Measurements from ENCODE around the gene TGDS. TPM values are rescaled to one million over a fixed set of nuclear protein-coding genes. Genes with fewer than 3 reads are reported as not detected.

The TGDS gene
- total RNA-seq, 1 donor from 2014 or later, result 15.5 TPM

DNA sequence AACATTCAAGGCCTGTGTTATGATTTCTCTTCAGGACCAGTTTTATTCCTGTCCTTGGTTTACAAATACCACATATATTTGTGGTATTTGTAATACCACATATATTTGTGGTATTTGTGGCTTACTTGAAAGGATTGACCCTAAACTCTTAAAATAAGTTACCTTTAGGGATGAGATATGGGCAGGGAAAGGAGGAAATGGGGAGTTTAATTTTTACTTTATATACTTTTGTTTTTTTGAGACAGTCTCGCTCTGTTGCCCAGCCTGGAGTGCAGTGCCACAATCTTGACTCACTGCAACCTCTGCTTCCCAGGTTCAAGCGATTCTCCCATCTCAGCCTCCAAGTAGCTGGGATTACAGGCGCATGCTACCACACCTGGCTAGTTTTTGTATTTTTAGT is 2.3 kb upstream of the TGDS start:
- Histone ChIP-seq H3K4me3 (ENCODE audit: low read depth, low read length) (no peak overlapping the region), H3K27me3 (ENCODE audit: control insufficient read depth, insufficient read depth, low read length) (no peaks in the 10 kb centered on the region), H3K36me3 (ENCODE audit: control insufficient read depth, insufficient read depth, low read length) (no peaks in the 10 kb centered on the region)
- no peak for DNase-seq (ENCODE audit: low read depth)
- TF ChIP-seq, protein P1, sequence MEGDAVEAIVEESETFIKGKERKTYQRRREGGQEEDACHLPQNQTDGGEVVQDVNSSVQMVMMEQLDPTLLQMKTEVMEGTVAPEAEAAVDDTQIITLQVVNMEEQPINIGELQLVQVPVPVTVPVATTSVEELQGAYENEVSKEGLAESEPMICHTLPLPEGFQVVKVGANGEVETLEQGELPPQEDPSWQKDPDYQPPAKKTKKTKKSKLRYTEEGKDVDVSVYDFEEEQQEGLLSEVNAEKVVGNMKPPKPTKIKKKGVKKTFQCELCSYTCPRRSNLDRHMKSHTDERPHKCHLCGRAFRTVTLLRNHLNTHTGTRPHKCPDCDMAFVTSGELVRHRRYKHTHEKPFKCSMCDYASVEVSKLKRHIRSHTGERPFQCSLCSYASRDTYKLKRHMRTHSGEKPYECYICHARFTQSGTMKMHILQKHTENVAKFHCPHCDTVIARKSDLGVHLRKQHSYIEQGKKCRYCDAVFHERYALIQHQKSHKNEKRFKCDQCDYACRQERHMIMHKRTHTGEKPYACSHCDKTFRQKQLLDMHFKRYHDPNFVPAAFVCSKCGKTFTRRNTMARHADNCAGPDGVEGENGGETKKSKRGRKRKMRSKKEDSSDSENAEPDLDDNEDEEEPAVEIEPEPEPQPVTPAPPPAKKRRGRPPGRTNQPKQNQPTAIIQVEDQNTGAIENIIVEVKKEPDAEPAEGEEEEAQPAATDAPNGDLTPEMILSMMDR (IDR thresholded peaks at IDR 0.05; ENCODE audit: insufficient read depth, low read length, severe bottlenecking), result no peak
- no peak for FAIRE-seq

DNA sequence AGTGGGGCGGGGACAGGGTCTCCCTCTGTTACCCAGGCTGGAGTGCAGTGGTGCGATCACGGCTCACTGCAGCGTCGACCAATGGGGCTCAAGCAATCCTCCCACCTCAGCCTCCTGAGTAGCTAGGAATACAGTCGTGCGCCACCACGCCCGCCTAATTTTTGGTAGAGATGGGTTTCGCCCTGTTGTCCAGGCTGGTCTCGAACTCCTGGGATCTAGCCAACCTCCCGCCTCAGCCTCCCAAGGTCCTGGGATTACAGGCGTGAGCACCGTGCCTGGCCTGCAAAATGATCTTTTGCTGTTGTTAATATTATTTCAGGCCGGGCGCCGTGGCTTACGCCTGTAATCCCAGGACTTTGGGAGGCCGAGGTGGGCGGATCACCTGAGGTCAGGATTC is 621 bp upstream of the TGDS start:
- TF ChIP-seq, protein P1 (IDR thresholded peaks at IDR 0.05; ENCODE audit: insufficient read depth, low read length, severe bottlenecking), result no peak
- peak overlapping the region; percentile 90 for H3K4me3 ChIP-seq (ENCODE audit: low read depth, low read length)
- H3K36me3 ChIP-seq (ENCODE audit: control insufficient read depth, insufficient read depth, low read length), result peaks cover 2% of the 10 kb centered on the region
- DNase-seq (ENCODE audit: low read depth) (no peak), FAIRE-seq (no peak)
- no peaks in the 10 kb centered on the region for H3K27me3 ChIP-seq (ENCODE audit: control insufficient read depth, insufficient read depth, low read length)

DNA sequence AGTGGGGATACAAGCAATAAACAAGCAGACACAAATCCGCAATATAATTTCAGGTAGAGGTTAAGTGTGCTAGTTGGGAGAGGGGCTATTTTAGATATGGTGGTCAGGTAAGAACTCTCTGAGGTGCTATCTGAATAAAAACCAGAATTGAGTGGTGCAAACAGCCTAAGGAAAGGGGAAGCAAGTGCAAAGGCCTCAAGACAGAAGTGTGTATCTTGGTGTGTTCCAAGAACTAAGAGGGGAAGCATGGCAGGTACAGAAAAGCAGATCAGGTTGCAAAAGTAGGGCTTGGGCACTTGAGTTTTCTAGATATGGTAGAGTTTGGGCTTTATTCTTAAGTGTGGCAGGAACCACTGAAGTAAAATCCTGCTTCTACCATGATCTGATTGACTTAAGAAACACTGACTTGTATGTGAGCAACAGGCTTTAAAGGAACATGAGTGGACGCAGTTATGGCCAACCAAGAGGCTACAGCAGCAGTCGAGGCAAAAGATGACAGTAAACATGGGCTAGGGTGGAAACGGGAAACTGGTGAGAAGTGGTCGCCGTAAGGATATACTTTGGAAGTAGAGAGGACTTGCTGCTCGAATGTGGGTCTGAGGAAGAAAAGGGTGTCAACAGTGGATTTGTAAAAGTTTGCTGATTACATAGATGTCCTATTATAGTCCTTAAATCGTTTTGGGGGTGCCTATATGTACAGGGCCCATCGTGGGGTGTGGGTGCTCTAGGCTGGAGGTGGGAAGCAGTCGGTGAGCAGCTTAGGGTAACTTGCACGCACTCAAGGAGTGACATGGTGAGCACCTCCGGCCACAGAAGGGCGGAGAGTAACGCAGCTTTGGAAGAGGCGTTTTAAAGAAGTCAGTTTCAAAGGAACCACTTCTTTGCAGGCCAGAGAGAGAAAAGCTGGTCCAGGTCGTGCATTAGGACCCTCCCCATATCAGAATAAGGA is 677 bp downstream of the TGDS start:
- Histone ChIP-seq H3K4me3 (ENCODE audit: low read depth, low read length) (peak overlapping the region; percentile 90), H3K27me3 (ENCODE audit: control insufficient read depth, insufficient read depth, low read length) (no peaks in the 10 kb centered on the region), H3K36me3 (ENCODE audit: control insufficient read depth, insufficient read depth, low read length) (peaks cover 2% of the 10 kb centered on the region)
- TF ChIP-seq, protein P1 (IDR thresholded peaks at IDR 0.05; ENCODE audit: insufficient read depth, low read length, severe bottlenecking), result no peak
- DNase-seq (ENCODE audit: low read depth), result peak; percentile 37
- FAIRE-seq, result no peak

DNA sequence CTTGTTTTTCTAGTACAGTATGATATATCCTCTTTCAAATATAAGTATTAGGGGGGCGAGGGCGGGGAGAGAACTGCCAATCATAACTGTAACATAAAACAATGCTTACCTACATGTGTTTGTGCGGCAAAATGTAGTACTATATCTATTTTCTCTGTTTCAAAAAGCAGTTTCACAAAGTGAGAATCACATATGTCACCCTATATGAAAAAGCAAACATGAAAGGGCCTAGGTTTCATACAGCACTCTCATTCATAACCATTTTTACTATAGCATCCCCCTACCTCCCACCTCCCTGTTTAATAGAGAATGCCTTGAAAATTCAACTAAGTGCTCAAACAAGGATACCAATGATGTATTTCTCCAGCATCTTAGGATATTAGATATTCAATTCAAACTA is 5.2 kb downstream of the TGDS start:
- FAIRE-seq (no peak), DNase-seq (ENCODE audit: low read depth) (no peak)
- Histone ChIP-seq H3K36me3 (ENCODE audit: control insufficient read depth, insufficient read depth, low read length) (peaks cover 2% of the 10 kb centered on the region), H3K27me3 (ENCODE audit: control insufficient read depth, insufficient read depth, low read length) (no peaks in the 10 kb centered on the region), H3K4me3 (ENCODE audit: low read depth, low read length) (no peak overlapping the region)
- TF ChIP-seq, protein P1 (IDR thresholded peaks at IDR 0.05; ENCODE audit: insufficient read depth, low read length, severe bottlenecking), result no peak

DNA sequence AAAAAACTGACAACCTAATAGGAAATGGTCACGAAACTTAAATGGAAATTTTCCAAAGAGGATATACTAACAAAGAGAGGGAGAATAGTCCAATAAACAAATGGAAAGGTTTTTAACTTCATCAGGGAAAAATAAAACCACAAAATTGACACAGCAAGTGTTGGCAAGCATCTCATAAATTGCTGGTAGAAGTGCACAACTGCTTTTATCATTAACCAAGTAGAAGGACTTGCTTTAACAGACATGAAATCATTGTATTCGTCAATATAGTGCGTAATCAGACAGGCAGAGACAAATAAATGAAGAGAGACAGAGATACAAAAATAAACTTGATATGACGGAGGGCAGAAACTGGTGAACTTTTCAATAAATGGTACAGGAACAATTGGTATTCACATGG is 7.4 kb downstream of the TGDS start:
- TF ChIP-seq, protein P1 (IDR thresholded peaks at IDR 0.05; ENCODE audit: insufficient read depth, low read length, severe bottlenecking), result no peak
- FAIRE-seq, result no peak
- Histone ChIP-seq H3K4me3 (ENCODE audit: low read depth, low read length) (no peak overlapping the region), H3K36me3 (ENCODE audit: control insufficient read depth, insufficient read depth, low read length) (peaks cover 4% of the 10 kb centered on the region), H3K27me3 (ENCODE audit: control insufficient read depth, insufficient read depth, low read length) (no peaks in the 10 kb centered on the region)
- no peak for DNase-seq (ENCODE audit: low read depth)
